Activated T-cell treated with anti-CD3 and anti-CD28 coated beads, Interleukin-2, amount 50 U/mL, for 24 hours (primary cell): ENCODE results near the gene CNTN4.
"Not testable (repeated sequence)": the region's sequence is repeated elsewhere in the genome, so short reads cannot be mapped to it uniquely, and the experiment has no call there.

Experiments used
- DNase-seq: peaks from one replicate; pipeline ENCODE4 v3.0.0-alpha.2; 2020
- H3K27ac Mint-ChIP-seq: 2 replicates; pipeline ENCODE4 v1.8.0; 2020; ENCODE audit warnings: mild to moderate bottlenecking, mixed read lengths
- H3K27me3 Mint-ChIP-seq: 2 replicates; pipeline ENCODE4 v1.8.0; 2020; ENCODE audit warnings: mixed read lengths
- H3K36me3 Mint-ChIP-seq: 2 replicates; pipeline ENCODE4 v1.8.0; 2020; ENCODE audit warnings: low read depth, mixed read lengths
- H3K4me1 Mint-ChIP-seq: 2 replicates; pipeline ENCODE4 v1.8.0; 2020; ENCODE audit warnings: low read depth, mixed read lengths
- H3K4me3 Mint-ChIP-seq: 2 replicates; pipeline ENCODE4 v1.8.0; 2020; ENCODE audit warnings: mild to moderate bottlenecking, moderate library complexity, mixed read lengths
- H3K9me3 Mint-ChIP-seq: 2 replicates; pipeline ENCODE4 v1.8.0; 2020; ENCODE audit warnings: mixed read lengths

Gene CNTN4

GRCh38 chr3:2883283-2883682, 784.6 kb downstream of the CNTN4 start:
- H3K4me3 Mint-ChIP-seq: no peak overlapping the region
- H3K27ac Mint-ChIP-seq: no peak overlapping the region
- no peak for DNase-seq
- peaks cover 15% of the 10 kb centered on the region for H3K27me3 Mint-ChIP-seq
- no peaks in the 10 kb centered on the region for H3K36me3 Mint-ChIP-seq
- no peaks in the 10 kb centered on the region for H3K4me1 Mint-ChIP-seq
- no peaks in the 10 kb centered on the region for H3K9me3 Mint-ChIP-seq

DNA sequence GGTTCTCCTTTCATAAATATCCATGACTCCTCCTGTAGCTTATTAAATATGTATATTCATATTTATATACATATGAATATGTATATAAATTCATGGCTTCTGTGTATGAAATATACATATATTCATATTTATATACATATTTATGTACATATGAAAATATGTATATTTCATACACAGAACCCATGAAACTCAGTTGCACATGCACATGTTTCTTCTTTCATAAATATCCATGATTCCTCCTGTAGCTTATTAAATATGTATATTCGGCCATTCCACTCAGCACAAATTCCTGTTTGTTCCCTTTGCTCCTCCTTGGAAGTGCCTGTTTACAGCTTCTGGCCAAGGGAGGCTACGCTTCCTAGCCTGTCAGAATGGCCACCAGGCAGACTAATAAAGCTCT, 789.9 kb downstream of the CNTN4 start:
- DNase-seq: no peak
- Mint-ChIP-seq H3K4me3 (no peak overlapping the region), H3K27me3 (peaks cover 16% of the 10 kb centered on the region), H3K27ac (no peak overlapping the region), H3K4me1 (no peaks in the 10 kb centered on the region), H3K36me3 (no peaks in the 10 kb centered on the region), H3K9me3 (no peaks in the 10 kb centered on the region)

GRCh38 chr3:2889736-2890135, 791.1 kb downstream of the CNTN4 start:
- Mint-ChIP-seq H3K27me3 (peaks cover 16% of the 10 kb centered on the region), H3K36me3 (no peaks in the 10 kb centered on the region), H3K27ac (no peak overlapping the region), H3K4me1 (no peaks in the 10 kb centered on the region), H3K4me3 (no peak overlapping the region), H3K9me3 (no peaks in the 10 kb centered on the region)
- no peak for DNase-seq

- Mint-ChIP-seq H3K27ac (no peak overlapping the region), H3K27me3 (no peaks in the 10 kb centered on the region), H3K4me1 (no peaks in the 10 kb centered on the region)
Measured at GRCh38 chr3:2896308-2896939, 797.8 kb downstream of the CNTN4 start.

GRCh38 chr3:2897821-2898220, 799.2 kb downstream of the CNTN4 start:
- peaks cover 2% of the 10 kb centered on the region for H3K27me3 Mint-ChIP-seq

More at GRCh38 chr3:2896308-2896939, 797.8 kb downstream of the CNTN4 start:
- Mint-ChIP-seq H3K9me3 (no peaks in the 10 kb centered on the region), H3K4me3 (no peak overlapping the region), H3K36me3 (no peaks in the 10 kb centered on the region)
- DNase-seq: no peak

GRCh38 chr3:2898591-2899353, 800.1 kb downstream of the CNTN4 start:
- Mint-ChIP-seq H3K4me3 (no peak overlapping the region), H3K9me3 (no peaks in the 10 kb centered on the region), H3K27ac (no peak overlapping the region), H3K36me3 (no peaks in the 10 kb centered on the region), H3K27me3 (peaks cover 2% of the 10 kb centered on the region), H3K4me1 (no peaks in the 10 kb centered on the region)
- no peak for DNase-seq

More at GRCh38 chr3:2897821-2898220, 799.2 kb downstream of the CNTN4 start:
- Mint-ChIP-seq H3K4me3 (no peak overlapping the region), H3K27ac (no peak overlapping the region), H3K36me3 (no peaks in the 10 kb centered on the region), H3K4me1 (no peaks in the 10 kb centered on the region), H3K9me3 (no peaks in the 10 kb centered on the region)
- DNase-seq: no peak

GRCh38 chr3:2904054-2904453, 805.4 kb downstream of the CNTN4 start:
- Mint-ChIP-seq H3K4me3 (no peak overlapping the region), H3K27me3 (peaks cover 2% of the 10 kb centered on the region), H3K9me3 (no peaks in the 10 kb centered on the region), H3K4me1 (no peaks in the 10 kb centered on the region), H3K36me3 (no peaks in the 10 kb centered on the region), H3K27ac (no peak overlapping the region)
- DNase-seq: no peak

GRCh38 chr3:2908693-2909351, 810.2 kb downstream of the CNTN4 start:
- Mint-ChIP-seq H3K4me3 (no peak overlapping the region), H3K27me3 (no peaks in the 10 kb centered on the region), H3K36me3 (no peaks in the 10 kb centered on the region), H3K27ac (no peak overlapping the region), H3K4me1 (no peaks in the 10 kb centered on the region), H3K9me3 (no peaks in the 10 kb centered on the region)
- no peak for DNase-seq

- H3K27ac Mint-ChIP-seq: no peak overlapping the region
- H3K4me1 Mint-ChIP-seq: no peaks in the 10 kb centered on the region
- no peaks in the 10 kb centered on the region for H3K36me3 Mint-ChIP-seq
Measured at GRCh38 chr3:2910997-2911396, 812.3 kb downstream of the CNTN4 start.

GRCh38 chr3:2915826-2916225, 817.2 kb downstream of the CNTN4 start:
- H3K4me3 Mint-ChIP-seq: no peak overlapping the region
- peaks cover 4% of the 10 kb centered on the region for H3K4me1 Mint-ChIP-seq
- H3K27me3 Mint-ChIP-seq: no peaks in the 10 kb centered on the region
- H3K27ac Mint-ChIP-seq: no peak overlapping the region
- H3K36me3 Mint-ChIP-seq: no peaks in the 10 kb centered on the region
- H3K9me3 Mint-ChIP-seq: peaks cover 6% of the 10 kb centered on the region
- no peak for DNase-seq

More at GRCh38 chr3:2910997-2911396, 812.3 kb downstream of the CNTN4 start:
- DNase-seq: no peak
- no peaks in the 10 kb centered on the region for H3K27me3 Mint-ChIP-seq
- no peak overlapping the region for H3K4me3 Mint-ChIP-seq
- H3K9me3 Mint-ChIP-seq: peaks cover 2% of the 10 kb centered on the region

GRCh38 chr3:2916640-2917039, 818.0 kb downstream of the CNTN4 start:
- not testable (repeated sequence) for H3K27ac Mint-ChIP-seq, H3K27me3 Mint-ChIP-seq, H3K4me3 Mint-ChIP-seq

DNA sequence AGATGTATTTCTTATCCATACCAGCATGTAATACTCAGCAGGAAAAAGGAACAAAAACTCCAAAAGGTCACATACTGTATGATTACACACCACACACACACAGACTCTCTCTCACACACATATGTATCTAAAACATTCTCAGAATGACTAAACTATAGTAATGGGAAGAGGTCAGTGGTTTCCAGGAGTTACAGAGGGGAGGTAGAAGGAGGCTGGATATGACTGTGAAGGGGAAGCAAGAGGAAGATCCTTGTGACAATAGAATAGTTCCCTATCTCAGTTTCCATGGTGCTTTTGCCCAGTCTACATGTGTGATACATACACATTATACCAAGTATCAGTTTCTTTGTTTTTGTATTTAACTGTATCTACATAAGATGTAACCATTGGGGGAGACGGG, 821.4 kb downstream of the CNTN4 start:
- Mint-ChIP-seq H3K36me3 (no peaks in the 10 kb centered on the region), H3K27me3 (peaks cover 6% of the 10 kb centered on the region), H3K4me1 (peaks cover 4% of the 10 kb centered on the region), H3K4me3 (no peak overlapping the region), H3K27ac (no peak overlapping the region), H3K9me3 (peaks cover 6% of the 10 kb centered on the region)
- DNase-seq: no peak

More at GRCh38 chr3:2916640-2917039, 818.0 kb downstream of the CNTN4 start:
- not testable (repeated sequence) for H3K36me3 Mint-ChIP-seq, H3K9me3 Mint-ChIP-seq, DNase-seq, H3K4me1 Mint-ChIP-seq

DNA sequence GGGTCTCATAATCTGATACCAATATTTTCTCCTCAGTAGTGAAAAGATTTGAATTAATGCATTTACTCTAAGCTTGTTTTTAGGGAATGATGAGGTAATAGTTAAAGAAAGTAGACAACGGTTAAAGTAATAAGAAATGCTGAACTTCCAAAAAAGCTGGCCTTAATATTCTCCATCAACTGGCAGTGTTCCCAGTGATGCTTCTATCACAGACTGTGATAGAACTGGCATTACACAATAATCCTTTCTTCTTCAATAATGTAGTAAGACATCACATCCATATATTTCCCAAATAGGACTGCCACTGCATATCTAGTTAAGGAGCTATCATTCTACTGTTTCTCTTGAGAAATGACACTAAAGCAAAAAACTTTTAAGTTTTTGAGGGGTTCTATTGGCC, 822.8 kb downstream of the CNTN4 start:
- no peak overlapping the region for H3K4me3 Mint-ChIP-seq
- H3K27ac Mint-ChIP-seq: no peak overlapping the region
- peaks cover 4% of the 10 kb centered on the region for H3K4me1 Mint-ChIP-seq
- peaks cover 11% of the 10 kb centered on the region for H3K27me3 Mint-ChIP-seq
- H3K9me3 Mint-ChIP-seq: peaks cover 3% of the 10 kb centered on the region
- DNase-seq: no peak
- H3K36me3 Mint-ChIP-seq: no peaks in the 10 kb centered on the region

- no peaks in the 10 kb centered on the region for H3K36me3 Mint-ChIP-seq
- peaks cover 4% of the 10 kb centered on the region for H3K4me1 Mint-ChIP-seq
- peaks cover 3% of the 10 kb centered on the region for H3K9me3 Mint-ChIP-seq
- H3K4me3 Mint-ChIP-seq: no peak overlapping the region
- H3K27ac Mint-ChIP-seq: no peak overlapping the region
- DNase-seq: no peak
- H3K27me3 Mint-ChIP-seq: peaks cover 11% of the 10 kb centered on the region
Measured at GRCh38 chr3:2921903-2922302, 823.2 kb downstream of the CNTN4 start.

DNA sequence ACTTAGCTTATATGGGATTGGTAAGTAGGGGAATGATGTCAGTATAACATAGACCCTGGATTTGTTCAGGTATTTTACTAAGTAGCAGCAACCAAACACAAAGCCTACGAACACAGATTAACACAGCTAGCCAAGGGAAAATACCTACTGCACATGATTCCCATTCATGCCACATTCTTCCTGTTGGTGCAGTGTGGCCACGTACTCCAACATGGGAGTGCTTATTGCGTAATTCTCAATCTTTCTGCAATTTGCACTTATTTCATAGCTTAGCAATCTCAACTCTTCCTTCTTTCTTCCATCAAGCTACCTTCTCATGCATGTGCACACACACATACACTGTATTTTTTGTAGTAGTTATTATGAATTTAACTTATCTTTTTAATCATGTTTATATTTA, 824.7 kb downstream of the CNTN4 start:
- Mint-ChIP-seq H3K27me3 (peaks cover 11% of the 10 kb centered on the region), H3K4me1 (peaks cover 4% of the 10 kb centered on the region), H3K9me3 (no peaks in the 10 kb centered on the region), H3K27ac (no peak overlapping the region), H3K4me3 (no peak overlapping the region), H3K36me3 (no peaks in the 10 kb centered on the region)
- DNase-seq: no peak
